GM12878 (cell line): ENCODE results near the gene ACTR10. TPM values are rescaled to one million over a fixed set of nuclear protein-coding genes. Genes with fewer than 3 reads are reported as not detected.

Experiments used
- ATF2 ChIP-seq: IDR thresholded peaks from 2 replicates; pipeline ENCODE4 v1.6.1; 2012; ENCODE audit warnings: low read length, inconsistent platforms
- BCL11A ChIP-seq: IDR thresholded peaks from 2 replicates; pipeline ENCODE4 v1.6.1; 2011; ENCODE audit warnings: low read depth, low read length
- CREM ChIP-seq: IDR thresholded peaks from 2 replicates; pipeline ENCODE4 v1.6.1; 2014; ENCODE audit warnings: antibody characterized with exemption, low read depth
- CTCF ChIP-seq, 3 experiments: IDR thresholded peaks in 2 of 3; conservative IDR thresholded peaks in 1 of 3; 2 replicates each; pipeline ENCODE4 v1.5.1; 2011; ENCODE audit warnings: low read depth in 3 of 3, low read length in 3 of 3, mild to moderate bottlenecking in 3 of 3, control low read depth in 2 of 3, moderate library complexity in 2 of 3, inconsistent platforms in 1 of 3, mixed read lengths in 1 of 3; ENCODE audit not compliant: control insufficient read depth in 2 of 3, insufficient read depth in 1 of 3; ENCODE audit errors: extremely low read depth in 1 of 3
- DPF2 ChIP-seq: fragments of 450-650 bp; IDR thresholded peaks from 2 replicates; pipeline ENCODE4 v1.6.1; 2017; ENCODE audit warnings: mild to moderate bottlenecking
- ESRRA ChIP-seq: IDR thresholded peaks from 2 replicates; pipeline ENCODE4 v1.6.1; 2012; ENCODE audit warnings: mild to moderate bottlenecking, low read length, improper control_type of control experiment
- GATAD2B ChIP-seq: fragments of 450-650 bp; conservative IDR thresholded peaks from 2 replicates; pipeline ENCODE4 v1.6.1; 2017; ENCODE audit warnings: low read depth, mild to moderate bottlenecking, moderate library complexity
- HDGF ChIP-seq: fragments of 450-650 bp; IDR thresholded peaks from 2 replicates; pipeline ENCODE4 v1.6.1; 2016; ENCODE audit warnings: antibody characterized with exemption
- HSF1 ChIP-seq: fragments of 150-350 bp; IDR thresholded peaks from 2 replicates; pipeline ENCODE4 v1.6.1; 2014; ENCODE audit warnings: mild to moderate bottlenecking, low read depth, low read length
- IKZF2 ChIP-seq, 2 experiments: fragments of 450-650 bp; IDR thresholded peaks; 2 replicates each; pipeline ENCODE4 v1.6.1; 2017; ENCODE audit warnings: mild to moderate bottlenecking in 2 of 2, moderate library complexity in 2 of 2
- MEF2A ChIP-seq: IDR thresholded peaks from 2 replicates; pipeline ENCODE4 v1.6.1; 2011; ENCODE audit warnings: low read depth, mild to moderate bottlenecking, low read length, moderate library complexity; ENCODE audit not compliant: insufficient read depth
- NBN ChIP-seq: fragments of 450-650 bp; IDR thresholded peaks from 2 replicates; pipeline ENCODE4 v1.6.1; 2016
- NR2F1 ChIP-seq: fragments of 450-650 bp; conservative IDR thresholded peaks from 2 replicates; pipeline ENCODE4 v1.6.1; 2017; ENCODE audit warnings: mild to moderate bottlenecking
- PKNOX1 ChIP-seq: fragments of 450-650 bp; IDR thresholded peaks from 2 replicates; pipeline ENCODE4 v1.6.1; 2016; ENCODE audit warnings: mild to moderate bottlenecking
- PML ChIP-seq: IDR thresholded peaks from 2 replicates; pipeline ENCODE4 v1.6.1; 2012; ENCODE audit warnings: low read length, inconsistent platforms
- RAD51 ChIP-seq: fragments of 450-650 bp; IDR thresholded peaks from 2 replicates; pipeline ENCODE4 v1.6.1; 2016; ENCODE audit warnings: moderate library complexity, mild to moderate bottlenecking, inconsistent platforms
- RELB ChIP-seq: fragments of 450-650 bp; IDR thresholded peaks from 2 replicates; pipeline ENCODE4 v1.6.1; 2017; ENCODE audit warnings: low read depth, mild to moderate bottlenecking, moderate library complexity
- RUNX3 ChIP-seq: IDR thresholded peaks from 2 replicates; pipeline ENCODE4 v1.6.1; 2012; ENCODE audit warnings: low read length, inconsistent platforms
- SIX5 ChIP-seq: IDR thresholded peaks from 2 replicates; pipeline ENCODE4 v1.6.1; 2011; ENCODE audit warnings: mild to moderate bottlenecking, low read depth, low read length, moderate library complexity; ENCODE audit not compliant: severe bottlenecking
- SMAD1 ChIP-seq: fragments of 450-650 bp; IDR thresholded peaks from 2 replicates; pipeline ENCODE4 v1.6.1; 2018; ENCODE audit warnings: mild to moderate bottlenecking, low read depth; ENCODE audit not compliant: partially characterized antibody
- SP1 ChIP-seq: IDR thresholded peaks from one replicate; pipeline ENCODE4 v1.6.1; 2011; ENCODE audit warnings: low read depth, low read length
- SPI1 ChIP-seq: IDR thresholded peaks from 2 replicates; pipeline ENCODE4 v1.6.1; 2011; ENCODE audit warnings: low read depth, mild to moderate bottlenecking, low read length, moderate library complexity, borderline replicate concordance; ENCODE audit not compliant: insufficient read depth
- SRF ChIP-seq, 2 experiments: IDR thresholded peaks; 2 replicates each; pipeline ENCODE4 v1.6.1; 2011; ENCODE audit warnings: low read depth in 2 of 2, low read length in 2 of 2, mild to moderate bottlenecking in 1 of 2, moderate library complexity in 1 of 2
- ZNF274 ChIP-seq: IDR thresholded peaks from one replicate; pipeline ENCODE4 v1.8.0; 2011; ENCODE audit not compliant: insufficient read length, insufficient read depth
- polyA plus RNA-seq, 11 experiments: library from polyadenylated mRNA; depleted of rRNA in 4 of 11; unstranded in 6 of 11; stranded (reverse) in 5 of 11; fragments of >200 nt; fragmentation: Nextera tagmentation in 4 of 11; fragmentation: Illumina TruSeq in 1 of 11; extraction: Ambion mirVana in 4 of 11; extraction: Trizol in 1 of 11; gene quantifications; 1 replicate in 1 of 11; 2 replicates in 10 of 11; pipeline versions ENCODE4 v1.2.1 to v1.2.3, GENCODE V29; 2011 to 2016; ENCODE audit warnings: inconsistent platforms in 2 of 11, missing spikeins in 2 of 11, low read depth in 1 of 11
- total RNA-seq, 4 experiments: library from RNA; depleted of rRNA in 3 of 4; stranded (reverse); fragments of >200 nt in 3 of 4; fragmentation: Illumina TruSeq in 1 of 4; extraction: Trizol in 1 of 4; gene quantifications; 2 replicates each; pipeline versions ENCODE4 v1.2.1 to v1.2.3, GENCODE V29; 2013 to 2021

The ACTR10 gene
- total and polyA plus RNA-seq, 10 of the 15 experiments (the other 5 are each of a cell fraction or from before 2014, with no cell fraction given), result 26.0 to 74.3 (median 38.9) TPM

GRCh38 chr14:58280954-58281787, 81.2 kb downstream of the ACTR10 start (continued):
- TF ChIP-seq RELB, result peak; percentile 64; the same call in 1 of the 2 replicates
- peak; percentile 29 to 40; a peak in 2 of 4 replicates for TF ChIP-seq IKZF2 (IDR thresholded peaks at IDR 0.05)
- TF ChIP-seq RAD51, result peak; percentile 73
- no peak for TF ChIP-seq CTCF (IDR thresholded peaks at IDR 0.05 in 2 of 3, conservative IDR thresholded peaks at IDR 0.05 in 1 of 3; ENCODE audit: control insufficient read depth in 2 of 3, extremely low read depth in 1 of 3, insufficient read depth in 1 of 3, low read depth in 3 of 3, low read length in 3 of 3)
- TF ChIP-seq MEF2A, result no peak
- no peak for TF ChIP-seq ESRRA
- TF ChIP-seq PKNOX1, result peak; percentile 62; the same call in 1 of the 2 replicates
- no peak for TF ChIP-seq SIX5
- peak; percentile 70 for TF ChIP-seq NR2F1
- peak; percentile 25; the same call in 1 of the 2 replicates for TF ChIP-seq CREM
- TF ChIP-seq RUNX3, result peak; percentile 23
- peak; percentile 54; the same call in 1 of the 2 replicates for TF ChIP-seq ATF2
- TF ChIP-seq GATAD2B, result no peak
- TF ChIP-seq SRF (IDR thresholded peaks at IDR 0.05; ENCODE audit: low read depth in 2 of 2, low read length in 2 of 2), result 0 out of 4 replicates have a peak, but pooled peaks of 1 of the 2 experiments have one; percentile 30
- no peak for TF ChIP-seq PML
- peak; percentile 59; the same call in 1 of the 2 replicates for TF ChIP-seq SPI1
- TF ChIP-seq HDGF, result no peak
- no peak for TF ChIP-seq HSF1
- TF ChIP-seq ZNF274, result no peak
- no peak for TF ChIP-seq BCL11A
- no peak for TF ChIP-seq SP1
- peak; percentile 30 for TF ChIP-seq SMAD1
- TF ChIP-seq NBN, result peak; percentile 53; the same call in 1 of the 2 replicates
- 0 out of 2 replicates have a peak, but pooled peaks have one; percentile 37 for TF ChIP-seq DPF2
